DMS114 treated with DMSO at 0.1 percent for 48 hours (cell line): ENCODE measurements around the gene SCARB1.

ENCODE experiments used
- DNase-seq: peaks from one replicate; lab custom pipeline; 2025; ENCODE audit not compliant: unreplicated experiment; lab: John Stamatoyannopoulos, UW

Gene SCARB1

DNA sequence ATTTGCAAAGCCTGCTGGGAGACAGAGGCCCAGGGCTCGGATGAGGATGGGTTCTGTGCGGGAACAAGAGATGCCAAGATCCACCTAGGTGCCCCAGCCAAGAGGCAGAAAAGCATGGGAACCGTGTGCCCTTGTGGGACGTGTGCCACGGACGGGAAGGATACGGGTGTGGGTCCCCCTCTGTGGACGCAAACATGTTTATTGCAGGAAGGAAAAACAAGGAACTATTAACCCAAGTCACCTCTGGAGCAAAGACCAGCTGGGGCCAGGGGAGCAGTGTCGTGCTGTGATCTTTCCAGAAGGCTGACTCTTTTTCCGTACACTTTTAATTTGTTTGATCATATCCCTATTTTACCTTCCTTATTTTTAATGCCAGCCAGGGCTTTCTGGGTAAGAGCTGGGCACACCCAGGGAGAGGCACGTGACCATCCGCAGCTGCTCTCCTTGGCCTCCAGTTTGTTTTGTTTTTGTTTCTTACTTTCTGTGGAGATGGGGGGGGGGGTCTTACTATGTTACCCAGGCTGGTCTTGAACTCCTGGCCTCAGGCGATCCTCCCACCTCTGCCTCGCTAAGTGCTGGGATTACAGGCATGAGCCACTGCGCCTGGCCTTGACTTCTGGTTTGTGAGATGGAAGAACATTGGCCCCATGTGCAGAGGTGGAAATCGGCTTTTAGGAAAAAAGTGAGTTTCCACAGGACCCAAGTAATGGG, 20.7 kb downstream of the SCARB1 start:
- DNase-seq: no peak

- no peak for DNase-seq
Observed at GRCh38 chr12:124842073-124842749, 21.5 kb downstream of the SCARB1 start.

- no peak for DNase-seq
Observed at GRCh38 chr12:124841558-124841945, 22.1 kb downstream of the SCARB1 start.

GRCh38 chr12:124837958-124838803, 25.5 kb downstream of the SCARB1 start:
- DNase-seq: no peak

GRCh38 chr12:124837249-124837897, 26.3 kb downstream of the SCARB1 start:
- DNase-seq: no peak

DNA sequence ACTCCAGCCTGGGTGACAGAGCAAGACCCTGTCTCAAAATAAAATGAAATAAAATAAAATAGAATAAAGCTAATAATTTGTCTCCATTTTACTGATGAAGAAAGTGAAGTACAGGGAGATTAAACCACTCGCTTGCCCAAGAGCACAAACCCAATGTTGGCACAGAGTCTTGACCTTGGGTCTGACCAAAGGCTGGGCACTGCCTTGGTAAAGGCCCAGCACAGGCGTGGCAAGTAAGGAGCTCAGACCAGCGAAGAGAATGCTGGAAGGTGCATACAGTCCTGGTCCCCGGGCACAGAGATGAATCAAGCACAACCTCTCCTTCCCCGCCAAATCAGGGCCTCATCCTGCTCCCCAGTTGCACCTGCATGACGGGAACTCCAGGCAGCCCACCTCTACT, 26.9 kb downstream of the SCARB1 start:
- DNase-seq: no peak

GRCh38 chr12:124835656-124836410, 27.8 kb downstream of the SCARB1 start:
- no peak for DNase-seq

DNA sequence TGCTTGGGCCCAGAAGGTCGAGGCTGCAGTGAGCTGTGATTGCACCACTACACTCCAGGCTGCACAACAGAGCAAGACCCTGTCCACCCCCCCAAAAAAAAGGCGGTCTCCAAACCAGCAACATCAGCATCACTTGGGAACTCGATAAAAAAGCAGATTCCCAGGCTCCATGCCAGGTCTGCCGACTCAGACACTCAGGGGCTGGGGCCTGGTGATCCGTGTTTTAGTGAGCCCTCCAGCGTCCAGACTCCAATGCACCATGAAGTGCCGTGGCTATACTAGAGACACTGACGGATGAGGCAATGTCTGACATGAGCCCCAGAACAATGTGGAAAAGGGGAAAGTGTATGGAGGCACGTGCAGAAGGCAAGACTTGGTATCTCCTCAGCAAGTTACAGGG, 28.8 kb downstream of the SCARB1 start:
- no peak for DNase-seq

- DNase-seq: no peak
Observed at GRCh38 chr12:124833693-124834122, 30.0 kb downstream of the SCARB1 start.

DNA sequence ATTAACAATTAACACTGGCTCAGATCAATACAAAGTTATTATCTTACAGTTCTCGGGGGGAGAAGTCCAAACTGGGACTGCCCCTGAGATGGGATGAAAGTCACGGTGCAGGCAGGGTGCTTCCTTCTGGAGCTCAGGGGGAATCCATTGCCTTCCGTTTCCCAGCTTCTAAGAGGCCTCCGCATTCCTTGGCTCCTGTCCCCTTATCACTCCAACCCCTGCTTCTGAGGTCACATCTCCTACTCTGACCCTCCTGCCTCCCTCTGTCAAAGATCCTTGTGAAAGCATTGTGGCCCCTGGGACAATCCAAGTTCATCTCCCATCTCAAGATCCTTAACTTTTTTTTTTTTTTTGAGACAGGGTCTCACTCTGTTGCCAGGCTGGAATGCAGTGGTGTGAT, 30.8 kb downstream of the SCARB1 start:
- no peak for DNase-seq

DNA sequence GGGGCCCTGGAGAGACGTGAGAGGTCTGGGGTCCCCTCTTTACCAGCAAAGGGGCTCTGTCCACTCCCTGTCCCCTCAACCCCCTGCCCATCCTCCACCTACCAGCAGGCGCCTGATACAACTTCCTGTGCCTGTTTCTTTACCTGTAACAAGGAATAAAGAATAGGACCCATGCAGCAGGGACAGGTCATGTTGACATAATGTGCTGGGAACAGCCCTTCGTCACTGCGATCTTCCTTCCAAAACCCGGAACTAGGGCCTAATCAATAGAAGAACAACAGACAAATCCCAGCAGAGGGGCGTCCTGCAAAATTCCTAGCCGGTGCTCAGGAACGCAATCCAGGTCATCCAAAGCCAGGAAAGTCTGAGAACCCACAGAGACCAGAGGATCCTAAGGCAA, 32.1 kb downstream of the SCARB1 start:
- no peak for DNase-seq

GRCh38 chr12:124830306-124830705, 33.4 kb downstream of the SCARB1 start:
- no peak for DNase-seq

DNA sequence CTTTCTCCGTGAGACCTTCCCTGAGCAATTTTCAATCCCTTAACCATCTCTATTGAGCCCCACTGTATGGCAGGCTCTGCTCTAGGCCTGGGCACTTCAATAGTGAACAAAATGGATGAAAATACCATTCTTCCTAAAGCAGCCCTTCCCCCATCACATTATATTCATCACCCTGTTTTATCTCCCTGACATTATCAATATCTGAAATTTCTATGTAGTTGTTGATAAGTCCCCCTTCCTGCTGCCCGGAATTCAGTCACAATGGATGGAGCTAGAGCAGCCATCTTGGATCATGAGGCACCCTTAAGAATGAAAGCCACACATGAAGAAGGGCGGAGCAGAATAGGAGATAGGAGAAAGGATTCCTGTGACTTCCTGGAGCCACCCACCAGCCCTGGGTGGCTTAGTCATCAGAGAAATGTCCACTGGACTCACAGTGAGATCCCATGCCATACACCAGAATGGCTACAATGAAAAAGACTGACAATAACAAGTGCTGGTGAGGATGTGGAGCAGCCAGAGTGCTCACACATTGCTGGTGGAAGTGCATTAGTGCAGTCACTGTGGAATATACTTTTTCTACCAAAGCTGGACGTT, 33.9 kb downstream of the SCARB1 start:
- DNase-seq: no peak

DNA sequence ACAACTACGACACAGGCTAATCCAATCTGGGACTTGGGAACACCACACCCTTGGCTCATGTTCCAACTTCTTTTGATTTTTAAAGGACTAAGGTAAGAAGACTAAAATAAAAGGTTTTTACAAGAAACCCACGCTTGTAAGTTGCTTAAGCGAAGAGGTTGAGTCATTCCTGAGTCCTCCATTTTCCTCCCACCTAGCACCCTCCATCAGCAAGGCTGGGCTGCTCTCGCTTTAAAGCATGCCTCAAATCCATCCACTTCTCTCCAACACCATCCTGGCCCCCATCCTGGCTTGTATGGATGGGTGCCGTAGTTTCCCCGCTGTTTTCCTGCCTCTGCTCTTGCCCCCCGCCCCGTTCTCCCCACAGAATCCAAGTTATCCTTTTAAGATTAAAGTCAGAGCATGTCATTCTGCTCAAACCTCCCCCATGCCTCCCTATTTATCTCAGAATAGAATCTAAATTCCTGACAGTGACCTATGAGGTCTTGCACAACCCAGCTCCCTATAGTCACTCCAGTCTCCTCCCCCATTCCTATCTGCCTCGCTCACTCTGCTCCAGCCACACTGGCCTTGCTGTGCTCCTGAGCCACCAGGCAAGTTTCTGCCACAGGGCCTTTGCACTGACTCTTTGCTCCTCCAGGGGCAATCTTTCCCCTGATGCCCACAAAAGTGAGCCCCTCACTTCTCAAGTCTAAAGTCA, 34.5 kb downstream of the SCARB1 start:
- DNase-seq: no peak

DNA sequence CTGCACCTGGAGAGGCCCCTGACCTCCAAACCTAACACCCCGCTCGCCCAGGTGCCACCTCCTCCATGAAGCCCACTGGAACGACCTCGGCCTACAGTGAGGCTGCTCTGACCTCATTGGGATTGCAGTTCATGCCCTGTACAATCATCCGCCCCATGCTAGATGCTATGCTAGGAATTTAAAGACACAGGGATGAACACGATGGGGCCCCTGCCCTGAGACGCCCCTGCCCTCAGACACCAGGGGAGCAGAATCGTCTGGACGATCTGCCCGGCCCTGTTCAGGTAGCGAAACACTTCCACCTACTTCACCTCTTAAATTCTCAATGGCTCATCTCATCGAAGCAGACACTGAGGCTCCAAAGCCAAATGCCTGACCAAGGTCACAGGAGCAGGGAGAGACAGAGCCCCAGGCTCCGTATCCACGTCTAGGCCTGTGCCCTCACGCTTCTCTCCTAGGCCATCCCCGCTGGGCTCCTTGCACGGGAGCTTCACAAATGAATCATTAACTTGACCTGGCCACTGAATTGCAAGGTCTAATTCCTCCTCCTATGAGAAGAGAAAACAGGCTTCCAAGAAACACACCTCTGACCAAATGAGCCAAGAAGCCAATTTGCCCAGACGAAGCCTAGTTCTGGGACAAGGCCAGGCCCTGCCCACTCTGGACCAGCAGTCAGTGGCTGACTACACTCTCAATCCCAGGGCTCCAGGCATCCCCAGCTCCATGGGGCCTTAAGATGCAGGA, 35.2 kb downstream of the SCARB1 start:
- DNase-seq: no peak

- DNase-seq: no peak
Observed at GRCh38 chr12:124827588-124828184, 36.0 kb downstream of the SCARB1 start.

GRCh38 chr12:124824195-124824594, 39.5 kb downstream of the SCARB1 start:
- no peak for DNase-seq

DNA sequence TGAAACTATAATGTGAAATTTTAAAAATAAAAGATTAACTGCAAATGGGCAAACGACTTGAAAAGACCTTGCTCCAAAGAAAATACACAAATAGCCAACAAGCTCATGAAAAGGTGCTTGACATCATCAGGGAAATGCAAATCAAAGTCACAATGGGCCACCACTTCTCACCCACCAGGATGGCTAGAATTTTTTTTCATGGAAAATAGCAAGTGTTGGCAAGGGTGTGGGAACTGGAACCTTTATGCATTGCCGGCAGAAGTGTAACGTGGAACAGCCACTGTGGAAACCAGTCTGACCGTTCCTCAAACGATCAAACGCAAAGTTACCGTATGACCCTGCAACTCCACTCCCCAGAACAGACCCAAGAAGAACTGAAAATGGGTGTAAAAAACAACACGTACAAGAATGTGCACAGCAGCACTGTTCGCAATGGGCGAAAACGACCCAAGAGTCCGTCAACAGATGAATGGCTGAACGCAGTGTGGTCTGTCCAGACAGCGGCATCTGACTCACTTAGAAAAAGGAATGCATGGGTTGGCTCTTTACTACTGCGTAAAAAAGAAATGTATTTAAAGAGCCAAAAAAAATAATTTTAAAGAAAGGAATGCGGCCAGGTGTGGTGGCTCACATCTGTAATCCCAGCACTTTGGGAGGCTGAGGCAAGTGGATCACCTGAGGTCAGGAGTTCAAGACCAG, 40.2 kb downstream of the SCARB1 start:
- DNase-seq: no peak
